RPMI7951 (cell line): Measurements from ENCODE around the gene MAP4. TPM values are rescaled to one million over a fixed set of nuclear protein-coding genes. Genes with fewer than 3 reads are reported as not detected.
"Not testable (repeated sequence)": the region's sequence is repeated elsewhere in the genome, so short reads cannot be mapped to it uniquely, and the experiment has no call there.

Experiments used
- DNase-seq: peaks from one replicate; pipeline ENCODE4 v3.0.0-alpha.2; 2012; ENCODE audit warnings: low read depth
- total RNA-seq: library from RNA; depleted of rRNA; stranded (reverse); fragments of >200 nt; shearing (Covaris generic); gene quantifications from 2 replicates; pipeline ENCODE4 v1.2.3, GENCODE V29; 2014; rRNA removed

MAP4 gene
- total RNA-seq, 1 experiment from 2014 or later = 97.6 TPM

- DNase-seq = no peak
These were observed 169.9 kb downstream of the MAP4 start for GRCh38 chr3:47846186-47846879.

GRCh38 chr3:47841786-47842349, 174.3 kb downstream of the MAP4 start:
- DNase-seq = no peak

GRCh38 chr3:47838503-47838902, 177.7 kb downstream of the MAP4 start:
- DNase-seq = no peak

- DNase-seq = no peak
These were observed 179.2 kb downstream of the MAP4 start for GRCh38 chr3:47836986-47837385.

GRCh38 chr3:47829482-47829881, 186.7 kb downstream of the MAP4 start:
- DNase-seq = not testable (repeated sequence)

- DNase-seq = no peak
These were observed 190.6 kb downstream of the MAP4 start for GRCh38 chr3:47825590-47825989.

GRCh38 chr3:47824541-47825473, 191.4 kb downstream of the MAP4 start:
- peak; percentile 88 for DNase-seq

- DNase-seq = no peak
These were observed 198.6 kb downstream of the MAP4 start for GRCh38 chr3:47817609-47818008.

GRCh38 chr3:47813551-47814177, 202.6 kb downstream of the MAP4 start:
- DNase-seq = no peak

- DNase-seq = no peak
These were observed 211.6 kb downstream of the MAP4 start for GRCh38 chr3:47804577-47804976.

- no peak for DNase-seq
These were observed 212.7 kb downstream of the MAP4 start for GRCh38 chr3:47803480-47804025.

GRCh38 chr3:47802734-47803479, 213.3 kb downstream of the MAP4 start, which contains the start of gene DHX30:
DHX30 (plus strand) TSS chr3:47803138; CDS start chr3:47810684, 7,546 bp downstream.
- peak; percentile 84 for DNase-seq

Other genes with a start within 250 kb of the MAP4 start
- gene SMARCC1, start 234.5 kb downstream of the MAP4 start, total RNA-seq = 35.6 and 38.7 TPM in 2 replicates
- 57.2 and 58.3 TPM in 2 replicates for gene DHX30, start 213.3 kb downstream of the MAP4 start, total RNA-seq
- 13.5 and 16.9 TPM in 2 replicates for gene CDC25A, start 172.0 kb upstream of the MAP4 start, total RNA-seq
- 0.20 TPM in 1 of 2 replicates, not detected in the other for gene CAMP, start 207.1 kb upstream of the MAP4 start, total RNA-seq
- 2.9 and 3.0 TPM in 2 replicates for gene ZNF589, start 224.7 kb upstream of the MAP4 start, total RNA-seq